Coronary artery (tissue), 2 donors: ENCODE results near the gene SOST.

Experiments
- DNase-seq: peaks from one replicate; pipeline ENCODE4 v3.0.0-alpha.2; 2017; ENCODE audit warnings: low spot score
- H3K27ac ChIP-seq, 2 donors: fragments of 200-600 bp; sonication (generic); one replicate each; pipeline ENCODE4 v1.5.1; 2016 to 2019
- H3K4me3 ChIP-seq: fragments of 200-600 bp; sonication (generic); 2 replicates; pipeline ENCODE4 v1.5.1; 2016; ENCODE audit warnings: mild to moderate bottlenecking, moderate library complexity
- CTCF ChIP-seq: fragments of 200-600 bp; sonication (generic); IDR thresholded peaks from one replicate; pipeline ENCODE4 v1.5.1; 2019; ENCODE audit warnings: antibody characterized with exemption

Gene SOST

GRCh38 chr17:43709210-43709609 is 49.4 kb downstream of the SOST start:
- Histone ChIP-seq H3K27ac (no peak overlapping the region), H3K4me3 (no peak overlapping the region)
- no peak for DNase-seq
- no peak for TF ChIP-seq CTCF

GRCh38 chr17:43707184-43707583 is 51.4 kb downstream of the SOST start:
- H3K27ac ChIP-seq: no peak overlapping the region
- DNase-seq: no peak
- no peak for TF ChIP-seq CTCF
- no peak overlapping the region for H3K4me3 ChIP-seq

GRCh38 chr17:43706235-43706634 is 52.4 kb downstream of the SOST start:
- no peak overlapping the region for H3K4me3 ChIP-seq
- no peak for DNase-seq
- H3K27ac ChIP-seq: no peak overlapping the region
- no peak for TF ChIP-seq CTCF
